Endothelial cell of umbilical vein (primary cell): ENCODE results near the gene SEMA4C.

Experiments used
- CTCF ChIP-seq, 2 donors: IDR thresholded peaks; 1 replicate in 1 of 2; 2 replicates in 1 of 2; pipeline ENCODE4 v1.5.1; 2011; ENCODE audit warnings: low read length in 2 of 2, mild to moderate bottlenecking in 2 of 2, moderate library complexity in 2 of 2, control low read depth in 1 of 2, inconsistent platforms in 1 of 2, low read depth in 1 of 2; ENCODE audit not compliant: insufficient read depth in 1 of 2; ENCODE audit errors: extremely low read depth in 1 of 2
- EZH2 ChIP-seq: IDR thresholded peaks from 2 replicates; pipeline ENCODE4 v1.6.1; 2012; ENCODE audit warnings: borderline replicate concordance, low read depth, mild to moderate bottlenecking, moderate library complexity, low read length, inconsistent platforms; ENCODE audit not compliant: severe bottlenecking
- FOS ChIP-seq: IDR thresholded peaks from 2 replicates; pipeline ENCODE4 v1.6.1; 2011; ENCODE audit warnings: mild to moderate bottlenecking, low read length, moderate library complexity, borderline replicate concordance; ENCODE audit not compliant: insufficient read depth
- GATA2 ChIP-seq: IDR thresholded peaks from 2 replicates; pipeline ENCODE4 v1.7.0; 2011; ENCODE audit warnings: low read depth, mild to moderate bottlenecking, moderate library complexity, mixed read lengths, low read length; ENCODE audit not compliant: insufficient read length, insufficient read depth
- JUN ChIP-seq: IDR thresholded peaks from 2 replicates; pipeline ENCODE4 v1.6.1; 2011; ENCODE audit warnings: borderline replicate concordance, low read depth; ENCODE audit not compliant: insufficient read length, insufficient read depth
- MAX ChIP-seq: IDR thresholded peaks from 2 replicates; pipeline ENCODE4 v1.6.1; 2011; ENCODE audit not compliant: insufficient read depth, insufficient read length
- MYC ChIP-seq: IDR thresholded peaks from one replicate; pipeline ENCODE4 v1.6.1; 2011; ENCODE audit warnings: mild to moderate bottlenecking, low read depth, low read length
- POLR2A ChIP-seq: IDR thresholded peaks from 2 replicates; pipeline ENCODE4 v1.6.1; 2012; ENCODE audit warnings: low read depth, mild to moderate bottlenecking, control low read depth, low read length
- POLR2AphosphoS5 ChIP-seq: IDR thresholded peaks from 2 replicates; pipeline ENCODE4 v1.6.1; 2012; ENCODE audit warnings: low read depth, mild to moderate bottlenecking, control low read depth, low read length, moderate library complexity; ENCODE audit not compliant: insufficient read depth

- TF ChIP-seq CTCF (IDR thresholded peaks at IDR 0.05; ENCODE audit: extremely low read depth in 1 of 2, insufficient read depth in 1 of 2, low read depth in 1 of 2, low read length in 2 of 2): no peak
- TF ChIP-seq EZH2: no peak
- no peak for TF ChIP-seq MAX
- no peak for TF ChIP-seq POLR2A
- TF ChIP-seq POLR2AphosphoS5: no peak
- no peak for TF ChIP-seq MYC
- TF ChIP-seq FOS: no peak
- TF ChIP-seq JUN: no peak
- TF ChIP-seq GATA2: no peak
These were observed 50.6 kb downstream of the SEMA4C start for GRCh38 chr2:96819128-96819875.
